SK-N-SH (cell line): Measurements from ENCODE around the gene AJUBA.

ENCODE experiments used
- EZH2phosphoT487 ChIP-seq: fragments of 200-600 bp; sonication (generic); IDR thresholded peaks from 2 replicates; pipeline ENCODE4 v1.6.1; 2017; ENCODE audit warnings: low read depth, mixed run types, mild to moderate bottlenecking, antibody characterized with exemption, moderate library complexity, borderline replicate concordance
- GATA2 ChIP-seq: sonication (generic); formaldehyde crosslinking; IDR thresholded peaks from 2 replicates; pipeline ENCODE4 v1.5.0; 2020; ENCODE audit warnings: mild to moderate bottlenecking, missing genetic modification reagents
- NRF1 ChIP-seq: IDR thresholded peaks from 2 replicates; pipeline ENCODE4 v1.6.1; 2012; ENCODE audit warnings: low read depth, mild to moderate bottlenecking, low read length
- POLR2AphosphoS5 ChIP-seq: IDR thresholded peaks from 2 replicates; pipeline ENCODE4 v1.6.1; 2012; ENCODE audit warnings: low read depth, low read length
- RAD21 ChIP-seq: IDR thresholded peaks from 2 replicates; pipeline ENCODE4 v1.6.1; 2012; ENCODE audit warnings: mild to moderate bottlenecking, low read length
- RFX5 ChIP-seq: IDR thresholded peaks from 2 replicates; pipeline ENCODE4 v1.6.1; 2012; ENCODE audit warnings: mild to moderate bottlenecking, improper control_type of control experiment, low read length
- SMC3 ChIP-seq: IDR thresholded peaks from 2 replicates; pipeline ENCODE4 v1.6.1; 2012; ENCODE audit warnings: low read depth, low read length, improper control_type of control experiment
- TAF1 ChIP-seq: IDR thresholded peaks from 2 replicates; pipeline ENCODE4 v1.6.1; 2012; ENCODE audit warnings: low read depth, mild to moderate bottlenecking, low read length, moderate library complexity, borderline replicate concordance
- YY1 ChIP-seq: IDR thresholded peaks from 2 replicates; pipeline ENCODE4 v1.4.0; 2012; ENCODE audit warnings: low read depth, mild to moderate bottlenecking
- TF ChIP-seq, protein P1 (sequence below): IDR thresholded peaks from 2 replicates; pipeline ENCODE4 v1.6.1; 2012; ENCODE audit warnings: mild to moderate bottlenecking, low read depth, low read length, moderate library complexity
- TF ChIP-seq, protein P2 (sequence below): fragments of 200-600 bp; sonication (generic); IDR thresholded peaks from 2 replicates; pipeline ENCODE4 v1.6.1; 2017; ENCODE audit warnings: antibody characterized with exemption, mild to moderate bottlenecking, moderate library complexity
- TF ChIP-seq, protein P3 (sequence below): IDR thresholded peaks from 2 replicates; pipeline ENCODE4; 2012
- TF ChIP-seq, protein P4 (sequence below): fragments of 150-350 bp; IDR thresholded peaks from 2 replicates; pipeline ENCODE4 v1.6.1; 2016; ENCODE audit warnings: mild to moderate bottlenecking, low read depth, low read length
- TF ChIP-seq, protein P5 (sequence below): IDR thresholded peaks from 2 replicates; pipeline ENCODE4 v1.4.0; 2012; ENCODE audit warnings: low read depth

DNA sequence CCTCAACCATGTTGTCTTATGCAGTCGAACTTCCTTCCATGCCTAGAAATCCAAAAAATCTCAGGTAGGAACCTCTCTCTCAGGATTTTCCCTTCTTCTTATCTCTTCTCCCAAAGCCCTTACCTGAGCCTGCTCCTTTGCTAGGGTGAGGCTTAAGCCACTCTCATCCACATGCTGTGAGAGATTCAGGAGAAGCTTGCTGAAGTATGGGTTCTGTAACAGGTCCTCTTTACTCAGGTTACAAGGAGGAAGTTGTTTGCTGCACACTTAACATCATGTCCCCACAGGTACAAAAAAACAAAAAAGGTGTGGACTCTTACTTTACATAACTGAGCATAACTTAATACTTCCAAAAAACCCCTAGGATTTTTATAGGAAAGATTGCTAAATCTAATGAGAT, 29.9 kb downstream of the AJUBA start:
- TF ChIP-seq RAD21 (no peak), GATA2 (CRISPR knock-in tag) (no peak), SMC3 (no peak), EZH2phosphoT487 (no peak), RFX5 (no peak), YY1 (no peak), POLR2AphosphoS5 (no peak), TAF1 (no peak), NRF1 (no peak)
- TF ChIP-seq, protein P1, sequence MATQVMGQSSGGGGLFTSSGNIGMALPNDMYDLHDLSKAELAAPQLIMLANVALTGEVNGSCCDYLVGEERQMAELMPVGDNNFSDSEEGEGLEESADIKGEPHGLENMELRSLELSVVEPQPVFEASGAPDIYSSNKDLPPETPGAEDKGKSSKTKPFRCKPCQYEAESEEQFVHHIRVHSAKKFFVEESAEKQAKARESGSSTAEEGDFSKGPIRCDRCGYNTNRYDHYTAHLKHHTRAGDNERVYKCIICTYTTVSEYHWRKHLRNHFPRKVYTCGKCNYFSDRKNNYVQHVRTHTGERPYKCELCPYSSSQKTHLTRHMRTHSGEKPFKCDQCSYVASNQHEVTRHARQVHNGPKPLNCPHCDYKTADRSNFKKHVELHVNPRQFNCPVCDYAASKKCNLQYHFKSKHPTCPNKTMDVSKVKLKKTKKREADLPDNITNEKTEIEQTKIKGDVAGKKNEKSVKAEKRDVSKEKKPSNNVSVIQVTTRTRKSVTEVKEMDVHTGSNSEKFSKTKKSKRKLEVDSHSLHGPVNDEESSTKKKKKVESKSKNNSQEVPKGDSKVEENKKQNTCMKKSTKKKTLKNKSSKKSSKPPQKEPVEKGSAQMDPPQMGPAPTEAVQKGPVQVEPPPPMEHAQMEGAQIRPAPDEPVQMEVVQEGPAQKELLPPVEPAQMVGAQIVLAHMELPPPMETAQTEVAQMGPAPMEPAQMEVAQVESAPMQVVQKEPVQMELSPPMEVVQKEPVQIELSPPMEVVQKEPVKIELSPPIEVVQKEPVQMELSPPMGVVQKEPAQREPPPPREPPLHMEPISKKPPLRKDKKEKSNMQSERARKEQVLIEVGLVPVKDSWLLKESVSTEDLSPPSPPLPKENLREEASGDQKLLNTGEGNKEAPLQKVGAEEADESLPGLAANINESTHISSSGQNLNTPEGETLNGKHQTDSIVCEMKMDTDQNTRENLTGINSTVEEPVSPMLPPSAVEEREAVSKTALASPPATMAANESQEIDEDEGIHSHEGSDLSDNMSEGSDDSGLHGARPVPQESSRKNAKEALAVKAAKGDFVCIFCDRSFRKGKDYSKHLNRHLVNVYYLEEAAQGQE, result no peak
- TF ChIP-seq, protein P2, sequence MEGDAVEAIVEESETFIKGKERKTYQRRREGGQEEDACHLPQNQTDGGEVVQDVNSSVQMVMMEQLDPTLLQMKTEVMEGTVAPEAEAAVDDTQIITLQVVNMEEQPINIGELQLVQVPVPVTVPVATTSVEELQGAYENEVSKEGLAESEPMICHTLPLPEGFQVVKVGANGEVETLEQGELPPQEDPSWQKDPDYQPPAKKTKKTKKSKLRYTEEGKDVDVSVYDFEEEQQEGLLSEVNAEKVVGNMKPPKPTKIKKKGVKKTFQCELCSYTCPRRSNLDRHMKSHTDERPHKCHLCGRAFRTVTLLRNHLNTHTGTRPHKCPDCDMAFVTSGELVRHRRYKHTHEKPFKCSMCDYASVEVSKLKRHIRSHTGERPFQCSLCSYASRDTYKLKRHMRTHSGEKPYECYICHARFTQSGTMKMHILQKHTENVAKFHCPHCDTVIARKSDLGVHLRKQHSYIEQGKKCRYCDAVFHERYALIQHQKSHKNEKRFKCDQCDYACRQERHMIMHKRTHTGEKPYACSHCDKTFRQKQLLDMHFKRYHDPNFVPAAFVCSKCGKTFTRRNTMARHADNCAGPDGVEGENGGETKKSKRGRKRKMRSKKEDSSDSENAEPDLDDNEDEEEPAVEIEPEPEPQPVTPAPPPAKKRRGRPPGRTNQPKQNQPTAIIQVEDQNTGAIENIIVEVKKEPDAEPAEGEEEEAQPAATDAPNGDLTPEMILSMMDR, result no peak
- TF ChIP-seq, protein P3, sequence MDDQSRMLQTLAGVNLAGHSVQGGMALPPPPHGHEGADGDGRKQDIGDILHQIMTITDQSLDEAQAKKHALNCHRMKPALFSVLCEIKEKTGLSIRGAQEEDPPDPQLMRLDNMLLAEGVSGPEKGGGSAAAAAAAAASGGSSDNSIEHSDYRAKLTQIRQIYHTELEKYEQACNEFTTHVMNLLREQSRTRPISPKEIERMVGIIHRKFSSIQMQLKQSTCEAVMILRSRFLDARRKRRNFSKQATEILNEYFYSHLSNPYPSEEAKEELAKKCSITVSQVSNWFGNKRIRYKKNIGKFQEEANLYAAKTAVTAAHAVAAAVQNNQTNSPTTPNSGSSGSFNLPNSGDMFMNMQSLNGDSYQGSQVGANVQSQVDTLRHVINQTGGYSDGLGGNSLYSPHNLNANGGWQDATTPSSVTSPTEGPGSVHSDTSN, result no peak
- TF ChIP-seq, protein P4, sequence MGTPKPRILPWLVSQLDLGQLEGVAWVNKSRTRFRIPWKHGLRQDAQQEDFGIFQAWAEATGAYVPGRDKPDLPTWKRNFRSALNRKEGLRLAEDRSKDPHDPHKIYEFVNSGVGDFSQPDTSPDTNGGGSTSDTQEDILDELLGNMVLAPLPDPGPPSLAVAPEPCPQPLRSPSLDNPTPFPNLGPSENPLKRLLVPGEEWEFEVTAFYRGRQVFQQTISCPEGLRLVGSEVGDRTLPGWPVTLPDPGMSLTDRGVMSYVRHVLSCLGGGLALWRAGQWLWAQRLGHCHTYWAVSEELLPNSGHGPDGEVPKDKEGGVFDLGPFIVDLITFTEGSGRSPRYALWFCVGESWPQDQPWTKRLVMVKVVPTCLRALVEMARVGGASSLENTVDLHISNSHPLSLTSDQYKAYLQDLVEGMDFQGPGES, result no peak
- TF ChIP-seq, protein P5, sequence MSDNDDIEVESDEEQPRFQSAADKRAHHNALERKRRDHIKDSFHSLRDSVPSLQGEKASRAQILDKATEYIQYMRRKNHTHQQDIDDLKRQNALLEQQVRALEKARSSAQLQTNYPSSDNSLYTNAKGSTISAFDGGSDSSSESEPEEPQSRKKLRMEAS, result no peak
